IMR-90 (cell line): ENCODE results near the gene CDH3. TPM values are rescaled to one million over a fixed set of nuclear protein-coding genes. Genes with fewer than 3 reads are reported as not detected.

Experiments
- ATAC-seq: fragments of 200-7000 bp; cut with Tn5 transposase; 2 replicates; pipeline ENCODE4 v1.9.1; 2020; ENCODE audit warnings: low read depth, mild to moderate bottlenecking, moderate library complexity
- BruUV-seq: library from RNA; stranded (reverse); fragments of 400-500 nt; replicated peaks from 2 replicates; lab custom pipeline; 2021; lab: Mats Ljungman, UMichigan
- CTCF ChIA-PET: fragments of 300-600 bp; formaldehyde crosslinking; extraction: SDS; loops from one replicate; lab custom pipeline; 2021; ENCODE audit warnings: antibody characterized with exemption; lab: Yijun Ruan, JAX
- POLR2A ChIA-PET: fragments of 300-600 bp; sonication (Branson Sonifier 250); formaldehyde crosslinking; loops from one replicate; lab custom pipeline; 2022; ENCODE audit warnings: antibody characterized with exemption; ENCODE audit not compliant: unreplicated experiment; lab: Charles Lee
- DNase-seq: peaks from one replicate; pipeline ENCODE4 v3.0.0; 2013
- H2AFZ ChIP-seq: replicated peaks from 2 replicates; pipeline ENCODE3; 2013; ENCODE audit warnings: low read length, mild to moderate bottlenecking; ENCODE audit not compliant: poor library complexity
- H2AK5ac ChIP-seq: 2 replicates; pipeline ENCODE4 v1.6.1; 2013; ENCODE audit warnings: low read depth, low read length, inconsistent platforms
- H2AK9ac ChIP-seq: replicated peaks from 2 replicates; pipeline ENCODE3; 2013; ENCODE audit warnings: mild to moderate bottlenecking, low read depth, low read length, moderate library complexity; ENCODE audit not compliant: poor library complexity
- H2BK120ac ChIP-seq: 2 replicates; pipeline ENCODE4 v1.6.1; 2013; ENCODE audit warnings: low read depth, low read length, inconsistent platforms
- H2BK15ac ChIP-seq: 3 replicates; pipeline ENCODE4 v1.6.1; 2013; ENCODE audit warnings: low read depth, low read length, inconsistent platforms
- H2BK20ac ChIP-seq: 2 replicates; pipeline ENCODE4 v1.6.1; 2013; ENCODE audit warnings: low read depth, mild to moderate bottlenecking, inconsistent platforms, low read length, moderate library complexity
- H2BK5ac ChIP-seq: 2 replicates; pipeline ENCODE4 v1.6.1; 2013; ENCODE audit warnings: mild to moderate bottlenecking, low read depth, low read length, inconsistent platforms; ENCODE audit not compliant: poor library complexity, severe bottlenecking
- H3K14ac ChIP-seq: replicated peaks from 2 replicates; pipeline ENCODE4 v1.6.1; 2013; ENCODE audit warnings: low read depth, low read length, inconsistent platforms
- H3K18ac ChIP-seq: 2 replicates; pipeline ENCODE4 v1.6.1; 2013; ENCODE audit warnings: low read depth, low read length, control low read depth
- H3K23ac ChIP-seq: 2 replicates; pipeline ENCODE4 v1.6.1; 2013; ENCODE audit warnings: low read depth, low read length, inconsistent platforms
- H3K27ac ChIP-seq: 2 replicates; pipeline ENCODE4 v1.5.1; 2013; ENCODE audit warnings: mild to moderate bottlenecking, control low read depth, low read length; ENCODE audit not compliant: insufficient read depth
- H3K27me3 ChIP-seq: 2 replicates; pipeline ENCODE4 v1.6.1; 2013; ENCODE audit warnings: low read length; ENCODE audit not compliant: control insufficient read depth, insufficient read depth
- H3K36me3 ChIP-seq: 2 replicates; pipeline ENCODE4 v1.6.1; 2013; ENCODE audit warnings: low read length, mixed read lengths; ENCODE audit not compliant: control insufficient read depth, insufficient read depth
- H3K4ac ChIP-seq: 2 replicates; pipeline ENCODE4 v1.6.1; 2013; ENCODE audit warnings: low read depth, low read length, inconsistent platforms
- H3K4me1 ChIP-seq: 2 replicates; pipeline ENCODE4 v1.6.1; 2013; ENCODE audit warnings: low read length, mixed read lengths; ENCODE audit not compliant: control insufficient read depth, insufficient read depth
- H3K4me2 ChIP-seq: 2 replicates; pipeline ENCODE4 v1.6.1; 2013; ENCODE audit warnings: low read depth, mild to moderate bottlenecking, control low read depth, low read length, moderate library complexity
- H3K4me3 ChIP-seq: 2 replicates; pipeline ENCODE4 v1.5.1; 2013; ENCODE audit warnings: low read depth, mild to moderate bottlenecking, control low read depth, low read length, moderate library complexity; ENCODE audit not compliant: insufficient read depth
- H3K56ac ChIP-seq: 2 replicates; pipeline ENCODE4 v1.6.1; 2013; ENCODE audit warnings: low read length, inconsistent platforms; ENCODE audit not compliant: insufficient read depth; ENCODE audit errors: extremely low read depth
- H3K79me1 ChIP-seq, 2 experiments: 2 replicates each; pipeline ENCODE4 v1.6.1; 2013; ENCODE audit warnings: low read length in 2 of 2, inconsistent platforms in 1 of 2, low read depth in 1 of 2
- H3K9ac ChIP-seq: 2 replicates; pipeline ENCODE4 v1.6.1; 2013; ENCODE audit warnings: low read depth, low read length, control low read depth
- H3K9me1 ChIP-seq: 2 replicates; pipeline ENCODE4 v1.6.1; 2013; ENCODE audit warnings: low read length, inconsistent platforms; ENCODE audit not compliant: insufficient read depth
- H3K9me3 ChIP-seq: 2 replicates; pipeline ENCODE4 v1.6.1; 2013; ENCODE audit warnings: low read length; ENCODE audit not compliant: control insufficient read depth, insufficient read depth
- H4K20me1 ChIP-seq: 2 replicates; pipeline ENCODE4 v1.6.1; 2013; ENCODE audit warnings: low read length, inconsistent platforms; ENCODE audit not compliant: insufficient read depth
- H4K5ac ChIP-seq: 2 replicates; pipeline ENCODE4 v1.6.1; 2013; ENCODE audit warnings: mild to moderate bottlenecking, low read depth, low read length, control low read depth
- H4K8ac ChIP-seq, 2 experiments: 2 replicates each; pipeline ENCODE4 v1.6.1; 2013; ENCODE audit warnings: low read depth in 2 of 2, low read length in 2 of 2, control low read depth in 1 of 2, inconsistent platforms in 1 of 2
- H4K91ac ChIP-seq: 2 replicates; pipeline ENCODE4 v1.6.1; 2013; ENCODE audit warnings: low read depth, low read length, inconsistent platforms; ENCODE audit not compliant: insufficient read depth
- BHLHE40 ChIP-seq: fragments of 150-350 bp; IDR thresholded peaks from 2 replicates; pipeline ENCODE4 v1.6.1; 2016; ENCODE audit warnings: mild to moderate bottlenecking, low read depth, low read length
- FOS ChIP-seq: fragments of 150-350 bp; IDR thresholded peaks from 2 replicates; pipeline ENCODE4 v1.6.1; 2016; ENCODE audit warnings: low read depth, low read length
- NFE2L2 ChIP-seq: fragments of 150-350 bp; IDR thresholded peaks from 2 replicates; pipeline ENCODE4 v1.6.1; 2016; ENCODE audit warnings: low read depth, mild to moderate bottlenecking, low read length
- WGBS, 2 experiments: methylation state at CpG; one replicate each; pipeline versions ENCODE4 v1.1.5 to v1.1.7; 2013; ENCODE audit warnings: missing lambda C conversion rate in 2 of 2; ENCODE audit not compliant: insufficient read length in 1 of 2; ENCODE audit errors: extremely low coverage in 2 of 2; 5-methylcytosine and 5-hydroxymethylcytosine counted together
- dilution Hi-C: fragments of 300-500 bp; cut with HindIII; formaldehyde crosslinking; loops from one replicate; pipeline ENCODE4 v1.14.3; 2018; ENCODE audit warnings: low sequenced_read_pairs; ENCODE audit not compliant: unreplicated experiment
- in situ Hi-C: fragments of 300-500 bp; cut with MboI; formaldehyde crosslinking; loops from 3 replicates; pipeline ENCODE4 v1.14.3; 2019; ENCODE audit warnings: low sequenced_read_pairs, inconsistent platforms, mixed read lengths
- intact Hi-C: fragments of 100-400 bp; cut with micrococcal nuclease; formaldehyde crosslinking; loops from 2 replicates; pipeline ENCODE4 v1.10.0; 2022
- polyA plus RNA-seq, 3 experiments: library from polyadenylated mRNA; depleted of rRNA; stranded (reverse); fragments of >200 nt; gene quantifications; 2 replicates each; pipeline ENCODE4 v1.2.3, GENCODE V29; 2012; ENCODE audit warnings: low replicate concordance in 1 of 3
- total RNA-seq: library from RNA; depleted of rRNA; stranded (reverse); fragments of >200 nt; gene quantifications from 2 replicates; pipeline ENCODE4 v1.2.3, GENCODE V29; 2012

The CDH3 gene
- total and polyA plus RNA-seq, 2 of the 4 experiments (the other 2 are of a cell fraction), result not detected

DNA sequence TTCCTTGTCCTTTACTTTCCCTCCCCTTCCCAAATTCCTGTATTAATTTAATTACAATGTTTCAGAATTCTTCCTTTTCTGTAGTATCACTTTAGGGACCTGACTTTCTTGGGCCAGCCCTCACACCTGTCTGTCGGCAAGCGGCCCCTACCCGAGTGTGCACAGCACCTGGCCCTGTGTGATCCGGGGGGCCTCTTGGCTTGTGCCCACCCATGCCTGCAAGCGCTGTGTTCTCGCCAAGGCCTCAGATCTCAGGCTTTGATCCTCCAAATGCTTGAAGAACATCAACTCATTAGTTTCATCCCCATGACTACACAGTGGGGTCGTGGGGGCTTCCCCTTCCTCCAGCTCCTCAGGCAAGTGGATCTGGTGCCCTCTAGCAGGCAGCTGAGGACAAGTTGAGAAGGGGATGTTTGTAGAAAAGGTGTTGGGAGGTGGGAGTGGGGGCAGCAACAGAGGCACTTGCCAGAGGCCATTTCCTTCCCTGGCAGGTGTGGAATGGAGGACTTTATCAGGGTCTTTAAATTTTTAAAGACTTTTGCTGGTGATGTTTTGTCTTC, 15.7 kb upstream of the CDH3 start:
- WGBS, 2 experiments, result 67% methylated on average over 3 of the region's 7 CpGs; no CpG with 5 or more reads in 1 of the 2 experiments
- Histone ChIP-seq H3K4ac (no peak overlapping the region), H2AK9ac (no peak overlapping the region), H3K9me3 (no peaks in the 10 kb centered on the region), H4K8ac (no peak overlapping the region), H3K23ac (no peak overlapping the region), H2AK5ac (no peak overlapping the region), H3K18ac (no peak overlapping the region), H4K20me1 (no peaks in the 10 kb centered on the region), H3K27ac (no peak overlapping the region), H3K36me3 (no peaks in the 10 kb centered on the region), H3K9ac (no peak overlapping the region), H4K91ac (no peak overlapping the region), H3K56ac (no peak overlapping the region), H3K9me1 (no peaks in the 10 kb centered on the region), H2BK15ac (no peak overlapping the region), H2BK5ac (no peak overlapping the region), H3K79me1 (no peaks in the 10 kb centered on the region), H3K27me3 (no peaks in the 10 kb centered on the region; the same call in 1 of the 2 replicates), H2BK120ac (no peak overlapping the region), H2AFZ (no peak overlapping the region), H2BK20ac (no peak overlapping the region), H4K5ac (no peak overlapping the region), H3K14ac (no peak overlapping the region), H3K4me3 (no peak overlapping the region), H3K4me2 (no peak overlapping the region), H3K4me1 (no peaks in the 10 kb centered on the region)
- intact Hi-C loops, result no loop called here
- ChIA-PET CTCF (no interaction called here), POLR2A (no interaction called here)
- TF ChIP-seq FOS, result no peak
- no peak for TF ChIP-seq NFE2L2
- TF ChIP-seq BHLHE40, result no peak
- BruUV-seq, result no TSS peak
- ATAC-seq (no peak), DNase-seq (no peak)
- dilution Hi-C loops, result no loop called here
- in situ Hi-C loops, result no loop called here
